ENCODE measurements around the gene KCNC3. TPM values are rescaled to one million over a fixed set of nuclear protein-coding genes. Genes with fewer than 3 reads are reported as not detected.
A peak's percentile ranks its signal among the peaks of the same experiment; 100 is the strongest.

The KCNC3 gene
- total RNA-seq, 2 experiments from 2014 or later: 7.4 to 23.4 TPM

DNA sequence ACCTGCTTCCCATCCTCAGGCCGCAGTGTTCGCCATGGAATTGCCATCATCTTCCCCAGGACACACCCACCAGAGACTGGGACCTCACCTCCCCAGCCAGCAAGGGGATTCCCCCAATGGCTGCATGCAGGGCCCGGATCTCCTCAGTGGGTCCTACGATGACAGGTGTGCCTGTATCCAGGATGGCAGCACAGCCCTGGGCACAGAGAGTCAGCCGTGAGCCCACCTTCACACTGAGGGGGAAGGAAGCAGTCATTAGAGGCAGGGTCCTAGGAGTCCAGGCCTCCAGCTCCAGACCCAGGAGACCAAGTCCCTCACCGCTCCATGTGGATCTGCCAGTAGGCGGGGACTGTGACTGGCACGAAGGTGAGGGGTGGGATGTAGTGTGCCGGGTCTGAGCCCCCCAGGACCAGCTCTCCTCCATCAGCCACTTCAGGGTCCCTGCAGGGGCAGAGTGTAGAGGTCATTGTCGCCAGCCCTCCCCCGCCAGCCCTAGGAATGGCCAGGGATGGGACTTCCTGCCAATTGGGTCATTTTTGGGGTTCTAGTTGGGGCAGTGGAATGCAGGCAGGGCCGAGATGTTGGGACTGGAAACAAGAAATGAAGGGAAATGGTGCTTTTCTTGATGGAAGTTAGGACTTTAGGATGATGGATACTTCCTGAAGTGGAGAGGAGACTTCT, 5.7 kb upstream of the KCNC3 start:
- H3K9me3 ChIP-seq (ENCODE audit: low read length): peaks cover 11% of the 10 kb centered on the region
- no peaks in the 10 kb centered on the region for H3K9me2 ChIP-seq (ENCODE audit: insufficient read depth, low read length)
- ChIA-PET POLR2A (interaction anchor here (1.1 kb wide), 1 partner anchor 16 kb away, joined by 3 read pairs; no protein-coding TSS in a partner anchor), CTCF (ENCODE audit: unreplicated experiment) (no interaction called here)
- peaks cover 65% of the 10 kb centered on the region for H3K4me1 ChIP-seq (ENCODE audit: insufficient read depth, low read length, poor library complexity, severe bottlenecking)
- TF ChIP-seq, protein P1, sequence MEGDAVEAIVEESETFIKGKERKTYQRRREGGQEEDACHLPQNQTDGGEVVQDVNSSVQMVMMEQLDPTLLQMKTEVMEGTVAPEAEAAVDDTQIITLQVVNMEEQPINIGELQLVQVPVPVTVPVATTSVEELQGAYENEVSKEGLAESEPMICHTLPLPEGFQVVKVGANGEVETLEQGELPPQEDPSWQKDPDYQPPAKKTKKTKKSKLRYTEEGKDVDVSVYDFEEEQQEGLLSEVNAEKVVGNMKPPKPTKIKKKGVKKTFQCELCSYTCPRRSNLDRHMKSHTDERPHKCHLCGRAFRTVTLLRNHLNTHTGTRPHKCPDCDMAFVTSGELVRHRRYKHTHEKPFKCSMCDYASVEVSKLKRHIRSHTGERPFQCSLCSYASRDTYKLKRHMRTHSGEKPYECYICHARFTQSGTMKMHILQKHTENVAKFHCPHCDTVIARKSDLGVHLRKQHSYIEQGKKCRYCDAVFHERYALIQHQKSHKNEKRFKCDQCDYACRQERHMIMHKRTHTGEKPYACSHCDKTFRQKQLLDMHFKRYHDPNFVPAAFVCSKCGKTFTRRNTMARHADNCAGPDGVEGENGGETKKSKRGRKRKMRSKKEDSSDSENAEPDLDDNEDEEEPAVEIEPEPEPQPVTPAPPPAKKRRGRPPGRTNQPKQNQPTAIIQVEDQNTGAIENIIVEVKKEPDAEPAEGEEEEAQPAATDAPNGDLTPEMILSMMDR (conservative IDR thresholded peaks at IDR 0.05; ENCODE audit: low read length): no peak
- no peak for TF ChIP-seq EZH2phosphoT487 (IDR thresholded peaks at IDR 0.05; ENCODE audit: borderline replicate concordance, low read depth, low read length)
- intact Hi-C loops (cut with micrococcal nuclease; ENCODE audit: unreplicated experiment): no loop called here
- H3K36me3 ChIP-seq (ENCODE audit: insufficient read depth, low read length): peaks cover 78% of the 10 kb centered on the region
- peaks cover 44% of the 10 kb centered on the region for H3K79me2 ChIP-seq (ENCODE audit: insufficient read depth, low read depth, low read length)
- no peak overlapping the region for H3K4me3 ChIP-seq (ENCODE audit: low read depth, low read length, poor library complexity, severe bottlenecking)
- no peak overlapping the region for H3K4me2 ChIP-seq (ENCODE audit: low read length)
- DNase-seq (ENCODE audit: low spot score): no peak
- peak overlapping the region; percentile 52 for H3K27ac ChIP-seq (ENCODE audit: low read depth, low read length, poor library complexity, severe bottlenecking)
- no peaks in the 10 kb centered on the region for H4K20me1 ChIP-seq (ENCODE audit: insufficient read depth, low read length)
- BruUV-seq (replicated peaks): no TSS peak
- H2AFZ ChIP-seq (ENCODE audit: low read length): no peak overlapping the region

DNA sequence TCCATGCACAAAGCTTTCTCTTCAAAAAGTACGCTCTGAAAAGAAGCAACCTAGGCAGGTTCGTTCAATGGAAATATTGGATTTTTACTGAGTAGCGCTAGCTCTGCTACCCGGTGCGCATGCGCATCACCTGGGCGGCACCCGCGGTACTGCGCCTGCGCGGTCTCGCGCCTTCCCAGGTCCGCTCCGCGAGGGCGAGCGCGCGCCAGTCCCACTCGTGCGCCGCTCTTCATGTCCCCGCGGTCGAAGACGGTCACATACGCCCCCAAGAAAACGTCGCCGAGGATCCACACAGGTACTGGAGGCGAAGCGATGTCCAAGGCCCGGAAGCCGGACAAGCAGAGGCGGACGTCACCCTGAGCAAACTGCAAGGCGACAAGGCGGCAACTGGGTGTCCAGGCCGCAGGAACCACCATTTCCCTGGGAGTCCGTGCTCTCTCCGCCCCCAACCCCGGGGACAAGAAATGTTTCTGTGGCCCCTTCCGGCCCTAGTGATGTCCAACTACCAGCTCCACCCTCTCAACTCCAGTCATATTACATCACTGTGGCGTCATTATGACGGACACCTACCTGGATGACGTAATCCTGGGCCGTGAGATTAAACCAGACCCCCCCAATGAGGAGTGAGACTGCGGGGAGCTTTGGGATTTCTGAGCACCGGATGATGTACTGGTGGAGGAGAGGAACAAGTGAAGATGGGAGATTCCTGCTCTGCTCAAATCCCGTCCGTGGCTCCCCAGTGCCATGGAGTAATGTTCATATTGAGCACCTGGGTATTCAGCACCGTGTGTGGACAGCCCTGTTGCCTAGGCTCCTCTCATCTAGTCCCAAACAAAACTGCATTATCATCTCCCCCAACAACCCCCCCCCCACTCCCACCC, 4.8 kb upstream of the KCNC3 start:
- Histone ChIP-seq H3K4me1 (ENCODE audit: insufficient read depth, low read length, poor library complexity, severe bottlenecking) (peaks cover 58% of the 10 kb centered on the region), H3K4me3 (ENCODE audit: low read depth, low read length, poor library complexity, severe bottlenecking) (peak overlapping the region; percentile 68), H4K20me1 (ENCODE audit: insufficient read depth, low read length) (no peaks in the 10 kb centered on the region), H3K4me2 (ENCODE audit: low read length) (peak overlapping the region; percentile 95), H3K9me2 (ENCODE audit: insufficient read depth, low read length) (no peaks in the 10 kb centered on the region), H3K79me2 (ENCODE audit: insufficient read depth, low read depth, low read length) (peaks cover 35% of the 10 kb centered on the region), H3K36me3 (ENCODE audit: insufficient read depth, low read length) (peaks cover 69% of the 10 kb centered on the region), H2AFZ (ENCODE audit: low read length) (no peak overlapping the region), H3K27ac (ENCODE audit: low read depth, low read length, poor library complexity, severe bottlenecking) (peak overlapping the region; percentile 79), H3K9me3 (ENCODE audit: low read length) (peaks cover 2% of the 10 kb centered on the region)
- peak; percentile 78 for DNase-seq (ENCODE audit: low spot score)
- TF ChIP-seq EZH2phosphoT487 (IDR thresholded peaks at IDR 0.05; ENCODE audit: borderline replicate concordance, low read depth, low read length): no peak
- TF ChIP-seq, protein P1 (conservative IDR thresholded peaks at IDR 0.05; ENCODE audit: low read length): no peak
- ChIA-PET POLR2A (interaction anchor here (0.8 kb wide), 1 partner anchor 10 kb away, joined by 3 read pairs; no protein-coding TSS in a partner anchor), CTCF (ENCODE audit: unreplicated experiment) (no interaction called here)
- intact Hi-C loops (cut with micrococcal nuclease; ENCODE audit: unreplicated experiment): no loop called here
- BruUV-seq (replicated peaks): no TSS peak
